Measurements from ENCODE around the gene VAMP8. TPM values are rescaled to one million over a fixed set of nuclear protein-coding genes. Genes with fewer than 3 reads are reported as not detected.
"Not testable (repeated sequence)": the region's sequence is repeated elsewhere in the genome, so short reads cannot be mapped to it uniquely, and the experiment has no call there.

The VAMP8 gene
- total RNA-seq, 1 experiment from 2014 or later: 90.8 TPM

GRCh38 chr2:85589181-85589580 is 11.8 kb downstream of the VAMP8 start:
- peaks cover 1% of the 10 kb centered on the region for H3K36me3 Mint-ChIP-seq (ENCODE audit: insufficient read depth, unreplicated experiment)
- H3K4me3 Mint-ChIP-seq (ENCODE audit: low read depth, unreplicated experiment): no peak overlapping the region
- H3K4me1 Mint-ChIP-seq (ENCODE audit: low read depth, unreplicated experiment): peaks cover 32% of the 10 kb centered on the region
- BruUV-seq (replicated peaks): no TSS peak
- no peak overlapping the region for H3K27ac Mint-ChIP-seq (ENCODE audit: unreplicated experiment)
- CTCF ChIA-PET: no interaction called here
- intact Hi-C loops (cut with micrococcal nuclease; ENCODE audit: unreplicated experiment): no loop called here
- TF ChIP-seq CTCF (IDR thresholded peaks at IDR 0.05; ENCODE audit: unreplicated experiment): no peak
- H3K27me3 Mint-ChIP-seq (ENCODE audit: unreplicated experiment): no peaks in the 10 kb centered on the region
- DNase-seq: no peak
- H3K9me3 Mint-ChIP-seq (ENCODE audit: low read depth, unreplicated experiment): no peaks in the 10 kb centered on the region

- Mint-ChIP-seq H3K4me3 (ENCODE audit: low read depth, unreplicated experiment) (no peak overlapping the region), H3K27me3 (ENCODE audit: unreplicated experiment) (no peaks in the 10 kb centered on the region), H3K36me3 (ENCODE audit: insufficient read depth, unreplicated experiment) (peaks cover 11% of the 10 kb centered on the region), H3K4me1 (ENCODE audit: low read depth, unreplicated experiment) (peaks cover 27% of the 10 kb centered on the region), H3K27ac (ENCODE audit: unreplicated experiment) (no peak overlapping the region), H3K9me3 (ENCODE audit: low read depth, unreplicated experiment) (no peaks in the 10 kb centered on the region)
- intact Hi-C loops (cut with micrococcal nuclease; ENCODE audit: unreplicated experiment): no loop called here
- CTCF ChIA-PET: no interaction called here
- no peak for TF ChIP-seq CTCF (IDR thresholded peaks at IDR 0.05; ENCODE audit: unreplicated experiment)
- no TSS peak for BruUV-seq (replicated peaks)
- DNase-seq: no peak
These were observed 12.8 kb downstream of the VAMP8 start for GRCh38 chr2:85589982-85590791.

- no peak overlapping the region for H3K27ac Mint-ChIP-seq (ENCODE audit: unreplicated experiment)
- no peak overlapping the region for H3K4me3 Mint-ChIP-seq (ENCODE audit: low read depth, unreplicated experiment)
- no peak for TF ChIP-seq CTCF (IDR thresholded peaks at IDR 0.05; ENCODE audit: unreplicated experiment)
- CTCF ChIA-PET: interaction anchor here (0.6 kb wide), 1 partner anchor 272 kb away, joined by 3 read pairs; no protein-coding TSS in a partner anchor
- no peak for DNase-seq
- H3K36me3 Mint-ChIP-seq (ENCODE audit: insufficient read depth, unreplicated experiment): peaks cover 19% of the 10 kb centered on the region
- H3K9me3 Mint-ChIP-seq (ENCODE audit: low read depth, unreplicated experiment): no peaks in the 10 kb centered on the region
- no peaks in the 10 kb centered on the region for H3K27me3 Mint-ChIP-seq (ENCODE audit: unreplicated experiment)
- intact Hi-C loops (cut with micrococcal nuclease; ENCODE audit: unreplicated experiment): no loop called here
- BruUV-seq (replicated peaks): no TSS peak
- H3K4me1 Mint-ChIP-seq (ENCODE audit: low read depth, unreplicated experiment): peaks cover 20% of the 10 kb centered on the region
These were observed 13.6 kb downstream of the VAMP8 start for GRCh38 chr2:85590950-85591349.

GRCh38 chr2:85591563-85591962 is 14.2 kb downstream of the VAMP8 start:
- no peak for DNase-seq
- intact Hi-C loops (cut with micrococcal nuclease; ENCODE audit: unreplicated experiment): no loop called here
- no TSS peak for BruUV-seq (replicated peaks)
- Mint-ChIP-seq H3K9me3 (ENCODE audit: low read depth, unreplicated experiment) (no peaks in the 10 kb centered on the region), H3K4me3 (ENCODE audit: low read depth, unreplicated experiment) (no peak overlapping the region), H3K27ac (ENCODE audit: unreplicated experiment) (no peak overlapping the region), H3K36me3 (ENCODE audit: insufficient read depth, unreplicated experiment) (peaks cover 24% of the 10 kb centered on the region), H3K27me3 (ENCODE audit: unreplicated experiment) (no peaks in the 10 kb centered on the region), H3K4me1 (ENCODE audit: low read depth, unreplicated experiment) (peaks cover 18% of the 10 kb centered on the region)
- CTCF ChIA-PET: interaction anchor here (0.6 kb wide), 1 partner anchor 273 kb away, joined by 3 read pairs; no protein-coding TSS in a partner anchor
- no peak for TF ChIP-seq CTCF (IDR thresholded peaks at IDR 0.05; ENCODE audit: unreplicated experiment)

- H3K27ac Mint-ChIP-seq (ENCODE audit: unreplicated experiment); H3K9me3 Mint-ChIP-seq (ENCODE audit: low read depth, unreplicated experiment); intact Hi-C loops (cut with micrococcal nuclease; ENCODE audit: unreplicated experiment); H3K27me3 Mint-ChIP-seq (ENCODE audit: unreplicated experiment); DNase-seq; CTCF ChIA-PET; H3K4me3 Mint-ChIP-seq (ENCODE audit: low read depth, unreplicated experiment); BruUV-seq (replicated peaks): not testable (repeated sequence)
- peaks cover 18% of the 10 kb centered on the region for H3K4me1 Mint-ChIP-seq (ENCODE audit: low read depth, unreplicated experiment)
- H3K36me3 Mint-ChIP-seq (ENCODE audit: insufficient read depth, unreplicated experiment): peaks cover 31% of the 10 kb centered on the region
These were observed 14.9 kb downstream of the VAMP8 start for GRCh38 chr2:85592299-85592698.
